CD8-positive, alpha-beta memory T cell (primary cell): Measurements from ENCODE around the gene GCM1. TPM values are rescaled to one million over a fixed set of nuclear protein-coding genes. Genes with fewer than 3 reads are reported as not detected.

ENCODE experiments used
- CTCF ChIA-PET: fragments of 350-600 bp; sonication (Branson Sonifier 250); formaldehyde crosslinking; loops from one replicate; lab custom pipeline; 2021; ENCODE audit warnings: antibody characterized with exemption; lab: Charles Lee
- POLR2A ChIA-PET: fragments of 350-600 bp; sonication (Branson Sonifier 250); formaldehyde crosslinking; loops from one replicate; lab custom pipeline; 2021; ENCODE audit warnings: antibody characterized with exemption; lab: Charles Lee
- DNase-seq, 5 donors: peaks; one replicate each; pipeline versions ENCODE4 v3.0.0 to v3.0.0-alpha.2; 2020 to 2022; ENCODE audit warnings: mixed read lengths in 1 of 5
- H3K27ac ChIP-seq: one replicate; pipeline ENCODE4 v1.7.0; 2013; ENCODE audit warnings: low read depth, mild to moderate bottlenecking, low read length, moderate library complexity
- H3K27me3 ChIP-seq: 2 replicates; pipeline ENCODE4 v1.7.0; 2013; ENCODE audit warnings: low read length, mild to moderate bottlenecking; ENCODE audit not compliant: insufficient read depth, poor library complexity, severe bottlenecking
- H3K36me3 ChIP-seq: 2 replicates; pipeline ENCODE4 v1.7.0; 2013; ENCODE audit warnings: mild to moderate bottlenecking, low read length, moderate library complexity; ENCODE audit not compliant: insufficient read depth
- H3K4me1 ChIP-seq: 2 replicates; pipeline ENCODE4 v1.7.0; 2013; ENCODE audit warnings: mild to moderate bottlenecking, low read length, moderate library complexity; ENCODE audit not compliant: insufficient read depth
- H3K4me3 ChIP-seq: 2 replicates; pipeline ENCODE4 v1.7.0; 2013; ENCODE audit warnings: mild to moderate bottlenecking, low read length
- H3K9me3 ChIP-seq: 2 replicates; pipeline ENCODE4 v1.7.0; 2013; ENCODE audit warnings: mild to moderate bottlenecking, low read length
- H3K27ac Mint-ChIP-seq, 8 donors: one replicate each; pipeline ENCODE4 v1.8.0; 2020 to 2021; ENCODE audit warnings: mixed read lengths in 8 of 8, mild to moderate bottlenecking in 6 of 8, inconsistent platforms in 3 of 8, moderate library complexity in 3 of 8
- H3K27me3 Mint-ChIP-seq, 2 donors: one replicate each; pipeline ENCODE4 v1.8.0; 2020 to 2021; ENCODE audit warnings: mixed read lengths in 2 of 2, mild to moderate bottlenecking in 1 of 2, moderate library complexity in 1 of 2
- H3K36me3 Mint-ChIP-seq, 3 donors: one replicate each; pipeline ENCODE4 v1.8.0; 2020 to 2021; ENCODE audit warnings: mixed read lengths in 3 of 3, inconsistent platforms in 1 of 3, mild to moderate bottlenecking in 1 of 3
- H3K4me1 Mint-ChIP-seq, 3 donors: one replicate each; pipeline ENCODE4 v1.8.0; 2020 to 2021; ENCODE audit warnings: mixed read lengths in 3 of 3, inconsistent platforms in 1 of 3, mild to moderate bottlenecking in 1 of 3
- H3K4me3 Mint-ChIP-seq, 7 donors: one replicate each; pipeline ENCODE4 v1.8.0; 2020 to 2021; ENCODE audit warnings: mixed read lengths in 7 of 7, mild to moderate bottlenecking in 6 of 7, moderate library complexity in 4 of 7, inconsistent platforms in 2 of 7
- H3K9me3 Mint-ChIP-seq, 5 donors: one replicate each; pipeline ENCODE4 v1.8.0; 2020 to 2022; ENCODE audit warnings: mixed read lengths in 5 of 5, mild to moderate bottlenecking in 3 of 5, moderate library complexity in 2 of 5, inconsistent platforms in 1 of 5
- polyA plus RNA-seq: library from polyadenylated mRNA; unstranded; fragments of 300-500 nt; fragmentation: Illumina TruSeq; gene quantifications from one replicate; pipeline ENCODE4 v1.2.3, GENCODE V29; 2021
- total RNA-seq, 2 experiments: library from RNA; stranded (reverse); gene quantifications; one replicate each; pipeline ENCODE4 v1.2.3, GENCODE V29; 2021

The GCM1 gene
- total and polyA plus RNA-seq, 3 experiments from 2014 or later: not detected

GRCh38 chr6:53130569-53131290 lies 17.9 kb downstream of the GCM1 start:
- no peaks in the 10 kb centered on the region for H3K27me3 ChIP-seq
- Mint-ChIP-seq H3K36me3 (no peaks in the 10 kb centered on the region), H3K27me3 (peaks cover 11 to 27% of the 10 kb centered on the region in 2 donors), H3K9me3 (no peaks in the 10 kb centered on the region), H3K27ac (no peak overlapping the region), H3K4me1 (no peaks in the 10 kb centered on the region), H3K4me3 (no peak overlapping the region)
- no peak overlapping the region for H3K27ac ChIP-seq
- DNase-seq: no peak
- CTCF ChIA-PET: no interaction called here
- H3K36me3 ChIP-seq: no peaks in the 10 kb centered on the region
- POLR2A ChIA-PET: no interaction called here
- H3K4me3 ChIP-seq: no peak overlapping the region
- no peaks in the 10 kb centered on the region for H3K9me3 ChIP-seq
- no peaks in the 10 kb centered on the region for H3K4me1 ChIP-seq

GRCh38 chr6:53128842-53129241 lies 19.8 kb downstream of the GCM1 start:
- Histone ChIP-seq H3K4me1 (no peaks in the 10 kb centered on the region), H3K36me3 (no peaks in the 10 kb centered on the region), H3K4me3 (no peak overlapping the region), H3K9me3 (no peaks in the 10 kb centered on the region), H3K27me3 (no peaks in the 10 kb centered on the region), H3K27ac (no peak overlapping the region)
- no peak overlapping the region for H3K4me3 Mint-ChIP-seq
- no peaks in the 10 kb centered on the region for H3K36me3 Mint-ChIP-seq
- H3K9me3 Mint-ChIP-seq: no peaks in the 10 kb centered on the region
- DNase-seq: no peak
- CTCF ChIA-PET: no interaction called here
- no peaks in the 10 kb centered on the region for H3K4me1 Mint-ChIP-seq
- no peak overlapping the region for H3K27ac Mint-ChIP-seq
- POLR2A ChIA-PET: no interaction called here
- peaks cover 7 to 39% of the 10 kb centered on the region in 2 donors for H3K27me3 Mint-ChIP-seq

- no peaks in the 10 kb centered on the region for H3K4me1 Mint-ChIP-seq
- H3K36me3 Mint-ChIP-seq: no peaks in the 10 kb centered on the region
- no peak overlapping the region for H3K27ac ChIP-seq
- CTCF ChIA-PET: no interaction called here
- H3K4me3 ChIP-seq: no peak overlapping the region
- no peak for DNase-seq
- no peaks in the 10 kb centered on the region for H3K27me3 ChIP-seq
- no peaks in the 10 kb centered on the region for H3K9me3 Mint-ChIP-seq
- no peaks in the 10 kb centered on the region for H3K36me3 ChIP-seq
- H3K27me3 Mint-ChIP-seq: peaks cover 8 to 46% of the 10 kb centered on the region in 2 donors
- no peak overlapping the region for H3K27ac Mint-ChIP-seq
- POLR2A ChIA-PET: no interaction called here
- H3K4me1 ChIP-seq: no peaks in the 10 kb centered on the region
- H3K9me3 ChIP-seq: no peaks in the 10 kb centered on the region
- H3K4me3 Mint-ChIP-seq: no peak overlapping the region
These were observed 23.4 kb downstream of the GCM1 start for GRCh38 chr6:53125276-53125675.

GRCh38 chr6:53124131-53124800 lies 24.4 kb downstream of the GCM1 start:
- Histone ChIP-seq H3K36me3 (no peaks in the 10 kb centered on the region), H3K4me1 (no peaks in the 10 kb centered on the region), H3K9me3 (no peaks in the 10 kb centered on the region), H3K27ac (no peak overlapping the region), H3K27me3 (no peaks in the 10 kb centered on the region), H3K4me3 (no peak overlapping the region)
- no peak overlapping the region for H3K27ac Mint-ChIP-seq
- no peak overlapping the region for H3K4me3 Mint-ChIP-seq
- ChIA-PET CTCF (no interaction called here), POLR2A (no interaction called here)
- no peaks in the 10 kb centered on the region for H3K9me3 Mint-ChIP-seq
- H3K27me3 Mint-ChIP-seq: peaks cover 8 to 47% of the 10 kb centered on the region in 2 donors
- no peaks in the 10 kb centered on the region for H3K36me3 Mint-ChIP-seq
- H3K4me1 Mint-ChIP-seq: no peaks in the 10 kb centered on the region
- no peak for DNase-seq

- ChIA-PET CTCF (no interaction called here), POLR2A (no interaction called here)
- Mint-ChIP-seq H3K27ac (no peak overlapping the region), H3K4me1 (no peaks in the 10 kb centered on the region), H3K36me3 (no peaks in the 10 kb centered on the region), H3K27me3 (peaks cover 4 to 23% of the 10 kb centered on the region in 2 donors), H3K9me3 (peaks cover 0 to 4% (median 0%) of the 10 kb centered on the region in 5 donors), H3K4me3 (no peak overlapping the region)
- no peak overlapping the region for H3K4me3 ChIP-seq
- DNase-seq: no peak
- no peaks in the 10 kb centered on the region for H3K4me1 ChIP-seq
- H3K36me3 ChIP-seq: no peaks in the 10 kb centered on the region
- no peaks in the 10 kb centered on the region for H3K27me3 ChIP-seq
- no peak overlapping the region for H3K27ac ChIP-seq
- H3K9me3 ChIP-seq: no peaks in the 10 kb centered on the region
These were observed 28.8 kb downstream of the GCM1 start for GRCh38 chr6:53119772-53120409.

- Histone ChIP-seq H3K4me3 (no peak overlapping the region), H3K4me1 (no peaks in the 10 kb centered on the region), H3K27me3 (no peaks in the 10 kb centered on the region), H3K36me3 (no peaks in the 10 kb centered on the region), H3K9me3 (no peaks in the 10 kb centered on the region), H3K27ac (no peak overlapping the region)
- Mint-ChIP-seq H3K4me1 (no peaks in the 10 kb centered on the region), H3K36me3 (no peaks in the 10 kb centered on the region), H3K27ac (no peak overlapping the region), H3K9me3 (peaks cover 0 to 4% (median 0%) of the 10 kb centered on the region in 5 donors), H3K4me3 (no peak overlapping the region), H3K27me3 (peaks cover 4 to 19% of the 10 kb centered on the region in 2 donors)
- DNase-seq: no peak
- ChIA-PET POLR2A (no interaction called here), CTCF (no interaction called here)
These were observed 29.3 kb downstream of the GCM1 start for GRCh38 chr6:53119349-53119748.

GRCh38 chr6:53115741-53116140 lies 32.9 kb downstream of the GCM1 start:
- H3K9me3 ChIP-seq: no peaks in the 10 kb centered on the region
- Mint-ChIP-seq H3K9me3 (peaks cover 0 to 4% (median 0%) of the 10 kb centered on the region in 5 donors), H3K4me3 (no peak overlapping the region), H3K27me3 (peaks cover 2 to 9% of the 10 kb centered on the region in 2 donors), H3K36me3 (no peaks in the 10 kb centered on the region), H3K27ac (no peak overlapping the region), H3K4me1 (peaks cover 7 to 9% (median 9%) of the 10 kb centered on the region in 3 donors)
- no peaks in the 10 kb centered on the region for H3K36me3 ChIP-seq
- DNase-seq: no peak
- ChIA-PET POLR2A (no interaction called here), CTCF (no interaction called here)
- peaks cover 5% of the 10 kb centered on the region for H3K27me3 ChIP-seq
- H3K4me3 ChIP-seq: no peak overlapping the region
- no peak overlapping the region for H3K27ac ChIP-seq
- no peaks in the 10 kb centered on the region for H3K4me1 ChIP-seq

GRCh38 chr6:53115113-53115512 lies 33.5 kb downstream of the GCM1 start:
- CTCF ChIA-PET: no interaction called here
- no peaks in the 10 kb centered on the region for H3K36me3 Mint-ChIP-seq

More at GRCh38 chr6:53115113-53115512, 33.5 kb downstream of the GCM1 start:
- no peak for DNase-seq
- no peak overlapping the region for H3K4me3 ChIP-seq
- no peak overlapping the region for H3K27ac ChIP-seq
- no peaks in the 10 kb centered on the region for H3K9me3 ChIP-seq
- Mint-ChIP-seq H3K27ac (no peak overlapping the region), H3K4me1 (peaks cover 7 to 9% (median 9%) of the 10 kb centered on the region in 3 donors), H3K9me3 (peaks cover 0 to 4% (median 0%) of the 10 kb centered on the region in 5 donors), H3K4me3 (no peak overlapping the region), H3K27me3 (peaks cover 4% of the 10 kb centered on the region in 2 donors)
- H3K36me3 ChIP-seq: no peaks in the 10 kb centered on the region
- peaks cover 5% of the 10 kb centered on the region for H3K27me3 ChIP-seq
- POLR2A ChIA-PET: interaction anchor here (0.6 kb wide), 1 partner anchor 632 kb away, joined by 3 read pairs; no protein-coding TSS in a partner anchor
- H3K4me1 ChIP-seq: no peaks in the 10 kb centered on the region
